AG09309 (cell line): Measurements from ENCODE around the gene HAX1.
"Not testable (repeated sequence)": the region's sequence is repeated elsewhere in the genome, so short reads cannot be mapped to it uniquely, and the experiment has no call there.

Experiments
- DNase-seq: peaks from one replicate; pipeline ENCODE4 v3.0.0-alpha.2; 2010; ENCODE audit warnings: low read depth
- H3K4me3 ChIP-seq: 2 replicates; pipeline ENCODE4 v1.5.1; 2011; ENCODE audit warnings: mild to moderate bottlenecking, low read depth, low read length, moderate library complexity; ENCODE audit not compliant: control insufficient read depth
- CTCF ChIP-seq: IDR thresholded peaks from 2 replicates; pipeline ENCODE4 v1.5.1; 2011; ENCODE audit warnings: mild to moderate bottlenecking, low read depth, low read length, inconsistent platforms; ENCODE audit not compliant: insufficient read depth, control insufficient read depth; ENCODE audit errors: missing control alignments

HAX1 gene

GRCh38 chr1:154272217-154272998 lies at the start of gene HAX1:
Gene HAX1 (plus strand): TSS chr1:154272629. CDS start chr1:154272724, 95 bp downstream.
- DNase-seq = peak; percentile 89
- TF ChIP-seq CTCF = peak; percentile 79

GRCh38 chr1:154222918-154223317 lies 49.5 kb upstream of the HAX1 start:
- no peak for TF ChIP-seq CTCF
- DNase-seq = no peak
- H3K4me3 ChIP-seq = no peak overlapping the region

More at GRCh38 chr1:154272217-154272998, at the start of gene HAX1:
- H3K4me3 ChIP-seq = peak within 1 kb of the TSS; percentile 90

- DNase-seq = no peak
- no peak overlapping the region for H3K4me3 ChIP-seq
- TF ChIP-seq CTCF = no peak
Measured at GRCh38 chr1:154223621-154224020, 48.8 kb upstream of the HAX1 start.

- H3K4me3 ChIP-seq = no peak overlapping the region
- no peak for DNase-seq
- TF ChIP-seq CTCF = no peak
Measured at GRCh38 chr1:154225370-154225769, 47.1 kb upstream of the HAX1 start.

- H3K4me3 ChIP-seq, DNase-seq: not testable (repeated sequence)
Measured at GRCh38 chr1:154231112-154231511, 41.3 kb upstream of the HAX1 start.

- DNase-seq, H3K4me3 ChIP-seq: not testable (repeated sequence)
Measured at GRCh38 chr1:154233127-154233526, 39.3 kb upstream of the HAX1 start.

GRCh38 chr1:154236855-154237254 lies 35.6 kb upstream of the HAX1 start:
- no peak for DNase-seq
- no peak overlapping the region for H3K4me3 ChIP-seq
- TF ChIP-seq CTCF = no peak

GRCh38 chr1:154237435-154237834 lies 35.0 kb upstream of the HAX1 start:
- no peak for DNase-seq
- TF ChIP-seq CTCF = no peak
- H3K4me3 ChIP-seq = no peak overlapping the region
